HepG2 (cell line): ENCODE data around the gene PKNOX2. TPM values are rescaled to one million over a fixed set of nuclear protein-coding genes. Genes with fewer than 3 reads are reported as not detected.

Experiments used
- ATAC-seq: fragments of 200-7000 bp; cut with Tn5 transposase; 3 replicates; pipeline ENCODE4 v1.9.1; 2020; ENCODE audit warnings: mild to moderate bottlenecking, moderate library complexity
- BruUV-seq: library from RNA; stranded (reverse); fragments of 400-500 nt; replicated peaks from 2 replicates; lab custom pipeline; 2021; lab: Mats Ljungman, UMichigan
- CTCF ChIA-PET: fragments of 300-600 bp; formaldehyde crosslinking; extraction: SDS; loops from one replicate; lab custom pipeline; 2021; ENCODE audit warnings: low total read pairs, inconsistent platforms, low intra/inter-chr PET ratio; lab: Yijun Ruan, JAX
- POLR2A ChIA-PET: fragments of 350-600 bp; sonication (Branson Sonifier 250); formaldehyde crosslinking; loops from one replicate; lab custom pipeline; 2020; ENCODE audit warnings: antibody characterized with exemption, inconsistent platforms; lab: Yijun Ruan, JAX
- DNase-seq: peaks from one replicate; pipeline ENCODE4 v3.0.0-alpha.2; 2015; ENCODE audit warnings: low spot score
- FAIRE-seq: peaks from 3 replicates; lab custom pipeline; 2011; peaks lifted over from hg19 to GRCh38; lab: Jason Lieb, UNC
- H2AFZ ChIP-seq: one replicate; pipeline ENCODE4 v1.6.1; 2011; ENCODE audit warnings: low read length, inconsistent platforms
- H3K27ac ChIP-seq: fragments of 300-600 bp; 3 replicates; pipeline ENCODE4 v1.8.0; 2011; ENCODE audit warnings: mixed run types, mild to moderate bottlenecking, mixed read lengths, low read length, inconsistent platforms; ENCODE audit not compliant: insufficient read depth; ENCODE audit errors: extremely low read length
- H3K27me3 ChIP-seq, 2 experiments: fragments of 200-600 bp in 1 of 2; 2 replicates in 1 of 2; 3 replicates in 1 of 2; pipeline versions ENCODE4 v1.6.0 to v1.8.0; 2011; ENCODE audit warnings: low read length in 2 of 2, mild to moderate bottlenecking in 2 of 2, moderate library complexity in 2 of 2, inconsistent platforms in 1 of 2; ENCODE audit not compliant: insufficient read depth in 2 of 2, control insufficient read depth in 1 of 2
- H3K36me3 ChIP-seq, 2 experiments: fragments of 200-600 bp in 1 of 2; replicated peaks in 1 of 2; 2 replicates in 1 of 2; 3 replicates in 1 of 2; pipeline versions ENCODE4 v1.5.1 to v1.8.0; 2011; ENCODE audit warnings: low read length in 2 of 2, inconsistent platforms in 1 of 2; ENCODE audit not compliant: insufficient read depth in 2 of 2, control insufficient read depth in 1 of 2
- H3K4me1 ChIP-seq: 2 replicates; pipeline ENCODE4 v1.5.1; 2012; ENCODE audit warnings: low read length, inconsistent platforms; ENCODE audit not compliant: insufficient read depth
- H3K4me2 ChIP-seq: 2 replicates; pipeline ENCODE4 v1.6.0; 2011; ENCODE audit warnings: low read depth, low read length, inconsistent platforms
- H3K4me3 ChIP-seq, 3 experiments: fragments of 200-600 bp in 1 of 3; sonication (generic), shearing (Covaris generic) in 1 of 3; replicated peaks in 1 of 3; 2 replicates each; pipeline ENCODE4 v1.5.1; 2011 to 2016; ENCODE audit warnings: low read length in 3 of 3, inconsistent platforms in 2 of 3, low read depth in 2 of 3, mild to moderate bottlenecking in 2 of 3, control low read depth in 1 of 3, mixed read lengths in 1 of 3; ENCODE audit not compliant: insufficient read depth in 1 of 3
- H3K79me2 ChIP-seq: one replicate; pipeline ENCODE4 v1.6.1; 2011; ENCODE audit warnings: low read length, inconsistent platforms; ENCODE audit not compliant: insufficient read depth
- H3K9ac ChIP-seq: 2 replicates; pipeline ENCODE4 v1.6.0; 2011; ENCODE audit warnings: mild to moderate bottlenecking, low read depth, low read length, inconsistent platforms; ENCODE audit not compliant: insufficient read depth
- H3K9me3 ChIP-seq: 2 replicates; pipeline ENCODE4 v1.5.1; 2012; ENCODE audit warnings: mild to moderate bottlenecking, low read length
- H4K20me1 ChIP-seq: 2 replicates; pipeline ENCODE4 v1.6.0; 2011; ENCODE audit warnings: inconsistent platforms, mild to moderate bottlenecking, low read length, moderate library complexity; ENCODE audit not compliant: insufficient read depth
- ZBTB38 ChIP-seq: sonication (generic); formaldehyde crosslinking; IDR thresholded peaks from 2 replicates; pipeline ENCODE4 v1.5.1; 2020; ENCODE audit warnings: mild to moderate bottlenecking, missing genetic modification reagents
- ZNF552 ChIP-seq: sonication (generic); formaldehyde crosslinking; IDR thresholded peaks from 2 replicates; pipeline ENCODE4 v1.9.0; 2022; ENCODE audit warnings: missing genetic modification reagents, mild to moderate bottlenecking, borderline replicate concordance
- ZNF646 ChIP-seq: sonication (generic); formaldehyde crosslinking; IDR thresholded peaks from 2 replicates; pipeline ENCODE4 v1.9.0; 2021; ENCODE audit warnings: mild to moderate bottlenecking, missing genetic modification reagents
- WGBS: methylation state at CpG from one replicate; pipeline ENCODE4 v1.1.6; 2017; ENCODE audit warnings: low lambda C conversion rate; 5-methylcytosine and 5-hydroxymethylcytosine counted together
- in situ Hi-C: cut with HindIII; loops from 2 replicates; pipeline ENCODE4 v1.10.0; 2017; ENCODE audit warnings: low pct_unique_long_range_greater_than_20kb; ENCODE audit not compliant: extremely low pct_ligation_motif_present
- intact Hi-C: fragments of 100-400 bp; cut with micrococcal nuclease; formaldehyde crosslinking; loops from one replicate; pipeline ENCODE4 v1.10.0; 2022; ENCODE audit not compliant: unreplicated experiment
- polyA plus RNA-seq, 8 experiments: library from polyadenylated mRNA; depleted of rRNA in 3 of 8; stranded (reverse) in 7 of 8; unstranded in 1 of 8; fragments of >200 nt; fragmentation: Illumina TruSeq in 4 of 8; extraction: Trizol in 4 of 8; gene quantifications; 2 replicates each; pipeline versions ENCODE4 v1.2.1 to v1.2.3, GENCODE V29; 2011 to 2016; ENCODE audit warnings: low read depth in 4 of 8, missing spikeins in 1 of 8, mixed read lengths in 1 of 8; ENCODE audit not compliant: insufficient read depth in 1 of 8
- total RNA-seq, 5 experiments: library from RNA; depleted of rRNA; stranded (reverse); fragments of >200 nt; fragmentation: Illumina TruSeq; extraction: Trizol; gene quantifications; 2 replicates each; pipeline ENCODE4 v1.2.3, GENCODE V29; 2016; ENCODE audit warnings: low read depth in 1 of 5
- TF ChIP-seq, protein P1 (sequence below): IDR thresholded peaks from 2 replicates; pipeline ENCODE4 v1.6.1; 2012; ENCODE audit warnings: inconsistent platforms

Gene PKNOX2
- total and polyA plus RNA-seq, 2 of the 13 experiments (the other 11 are each of a cell fraction or from before 2014, with no cell fraction given): not detected

- intact Hi-C loops (no loop called here), in situ Hi-C loops (no loop called here)
- no peaks in the 10 kb centered on the region for H3K79me2 ChIP-seq
- no peak overlapping the region for H3K9ac ChIP-seq
- POLR2A ChIA-PET: no interaction called here
- BruUV-seq: no TSS peak
- DNase-seq: no peak
- H3K4me2 ChIP-seq: no peak overlapping the region
- H4K20me1 ChIP-seq: no peaks in the 10 kb centered on the region
- H3K27me3 ChIP-seq: peaks cover 2 to 24% of the 10 kb centered on the region in 2 experiments; a peak in 3 of 5 replicates
- 29% methylated on average over 7 of the region's 7 CpGs for WGBS
- peaks cover 20% of the 10 kb centered on the region for H3K4me1 ChIP-seq
- H3K9me3 ChIP-seq: no peaks in the 10 kb centered on the region
- H3K27ac ChIP-seq: no peak overlapping the region
- H2AFZ ChIP-seq: no peak overlapping the region
- H3K4me3 ChIP-seq: no peak overlapping the region
- FAIRE-seq: no peak
- TF ChIP-seq, protein P1, sequence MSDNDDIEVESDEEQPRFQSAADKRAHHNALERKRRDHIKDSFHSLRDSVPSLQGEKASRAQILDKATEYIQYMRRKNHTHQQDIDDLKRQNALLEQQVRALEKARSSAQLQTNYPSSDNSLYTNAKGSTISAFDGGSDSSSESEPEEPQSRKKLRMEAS: no peak
- TF ChIP-seq ZNF552 (CRISPR knock-in tag) (no peak), ZNF646 (CRISPR knock-in tag) (no peak), ZBTB38 (CRISPR knock-in tag) (no peak)
- ATAC-seq: no peak
- CTCF ChIA-PET: no interaction called here
- no peaks in the 10 kb centered on the region for H3K36me3 ChIP-seq
Observed at GRCh38 chr11:125285844-125286243, 121.3 kb downstream of the PKNOX2 start.
